ENCODE results near the gene CHRNB1. TPM values are rescaled to one million over a fixed set of nuclear protein-coding genes. Genes with fewer than 3 reads are reported as not detected.
A peak's percentile ranks its signal among the peaks of the same experiment; 100 is the strongest.

The CHRNB1 gene
- total and polyA plus RNA-seq, 2 experiments from 2014 or later: 11.1 to 11.2 TPM

DNA sequence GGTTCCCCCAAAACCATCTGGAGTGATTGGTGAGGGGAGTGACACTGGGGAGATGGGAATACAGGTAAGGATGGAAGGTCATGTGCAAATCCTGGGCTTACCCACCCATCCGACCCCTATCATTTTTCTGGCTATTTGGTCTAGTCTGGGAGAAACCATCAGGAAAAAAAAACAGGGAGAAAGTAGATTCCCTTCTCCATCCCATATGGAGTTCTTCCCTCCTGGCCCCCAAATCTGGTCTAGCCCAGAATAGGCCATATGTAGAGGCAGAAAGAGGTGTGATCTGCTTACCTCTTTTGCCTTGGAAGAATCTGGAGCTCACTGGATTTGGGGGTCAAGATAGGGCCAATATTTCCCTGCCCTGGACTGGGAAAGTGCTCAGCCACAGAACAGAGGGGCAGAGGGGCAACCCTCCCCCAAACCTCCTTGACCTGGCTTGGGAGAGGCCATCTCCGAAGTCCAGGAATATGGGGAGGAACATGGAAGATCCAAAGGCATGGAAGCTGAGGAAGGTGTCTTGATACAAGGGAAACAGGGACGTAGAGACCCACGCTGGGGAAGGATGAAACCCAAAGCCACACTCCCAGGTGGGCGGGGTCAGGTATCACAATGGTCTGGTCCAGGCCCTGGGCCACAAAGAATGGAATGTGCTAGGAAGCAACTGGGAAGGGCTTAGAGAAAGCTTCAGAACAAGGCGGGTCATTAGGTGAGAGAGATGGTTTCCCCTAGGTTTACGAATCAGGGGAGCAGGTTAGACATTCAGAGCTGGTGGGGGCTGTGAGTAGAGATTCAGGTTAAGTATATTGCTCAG is 16.2 kb downstream of the CHRNB1 start:
- H3F3A ChIP-seq (replicated peaks; ENCODE audit: low read depth): 0 out of 2 replicates have a peak, but pooled peaks cover 10% of the 10 kb centered on the region
- Mint-ChIP-seq H3K27ac (peak overlapping the region; percentile 11; the same call in 1 of the 2 replicates), H3K9me3 (no peaks in the 10 kb centered on the region; the same call in 2 of the 3 replicates), H3K27me3 (ENCODE audit: insufficient read depth, low read depth, poor library complexity) (peaks cover 20% of the 10 kb centered on the region), H3K36me3 (ENCODE audit: low read depth) (peaks cover 14% of the 10 kb centered on the region; the same call in 2 of the 3 replicates), H3K4me3 (peak overlapping the region; percentile 22; the same call in 2 of the 3 replicates), H3K4me1 (peaks cover 19% of the 10 kb centered on the region)
- H3K4me3 ChIP-seq: no peak overlapping the region
- H3K27me3 ChIP-seq (ENCODE audit: insufficient read depth): no peaks in the 10 kb centered on the region
- 0 out of 2 replicates have a peak overlapping the region, but pooled peaks have one; percentile 30 for H3K4me2 ChIP-seq
- H2AFZ ChIP-seq: no peak overlapping the region
- ATAC-seq (peak; percentile 85), DNase-seq (ENCODE audit: low spot score) (peak; percentile 88)
- no peaks in the 10 kb centered on the region for H4K20me1 ChIP-seq (replicated peaks; ENCODE audit: insufficient read depth)
- H3K9me2 ChIP-seq (ENCODE audit: insufficient read depth): peaks cover 4% of the 10 kb centered on the region; the same call in 1 of the 2 replicates
- peaks cover 11% of the 10 kb centered on the region; the same call in 1 of the 2 replicates for H3K4me1 ChIP-seq (ENCODE audit: insufficient read depth)
- no peaks in the 10 kb centered on the region for H3K36me3 ChIP-seq (ENCODE audit: insufficient read depth)
- TF ChIP-seq CREB1 (CRISPR knock-in tag; IDR thresholded peaks at IDR 0.05; ENCODE audit: low read depth): no peak
- no peak for TF ChIP-seq ETS1 (IDR thresholded peaks at IDR 0.05)
- no peak for TF ChIP-seq ZNF331 (CRISPR knock-in tag; IDR thresholded peaks at IDR 0.05; ENCODE audit: low read depth)
- TF ChIP-seq CTCF (conservative IDR thresholded peaks at IDR 0.05; ENCODE audit: low read depth in 2 of 2): no peak
- TF ChIP-seq NANOG (IDR thresholded peaks at IDR 0.05; ENCODE audit: borderline replicate concordance): no peak
- TF ChIP-seq JUNB (IDR thresholded peaks at IDR 0.05; ENCODE audit: unreplicated experiment): no peak
- TF ChIP-seq EZH2 (IDR thresholded peaks at IDR 0.05; ENCODE audit: low read depth, unreplicated experiment): no peak
- TF ChIP-seq STAT1 (IDR thresholded peaks at IDR 0.05; ENCODE audit: unreplicated experiment): no peak
- no peak for TF ChIP-seq ZNF462 (CRISPR knock-in tag; IDR thresholded peaks at IDR 0.05)
- TF ChIP-seq, protein P1, sequence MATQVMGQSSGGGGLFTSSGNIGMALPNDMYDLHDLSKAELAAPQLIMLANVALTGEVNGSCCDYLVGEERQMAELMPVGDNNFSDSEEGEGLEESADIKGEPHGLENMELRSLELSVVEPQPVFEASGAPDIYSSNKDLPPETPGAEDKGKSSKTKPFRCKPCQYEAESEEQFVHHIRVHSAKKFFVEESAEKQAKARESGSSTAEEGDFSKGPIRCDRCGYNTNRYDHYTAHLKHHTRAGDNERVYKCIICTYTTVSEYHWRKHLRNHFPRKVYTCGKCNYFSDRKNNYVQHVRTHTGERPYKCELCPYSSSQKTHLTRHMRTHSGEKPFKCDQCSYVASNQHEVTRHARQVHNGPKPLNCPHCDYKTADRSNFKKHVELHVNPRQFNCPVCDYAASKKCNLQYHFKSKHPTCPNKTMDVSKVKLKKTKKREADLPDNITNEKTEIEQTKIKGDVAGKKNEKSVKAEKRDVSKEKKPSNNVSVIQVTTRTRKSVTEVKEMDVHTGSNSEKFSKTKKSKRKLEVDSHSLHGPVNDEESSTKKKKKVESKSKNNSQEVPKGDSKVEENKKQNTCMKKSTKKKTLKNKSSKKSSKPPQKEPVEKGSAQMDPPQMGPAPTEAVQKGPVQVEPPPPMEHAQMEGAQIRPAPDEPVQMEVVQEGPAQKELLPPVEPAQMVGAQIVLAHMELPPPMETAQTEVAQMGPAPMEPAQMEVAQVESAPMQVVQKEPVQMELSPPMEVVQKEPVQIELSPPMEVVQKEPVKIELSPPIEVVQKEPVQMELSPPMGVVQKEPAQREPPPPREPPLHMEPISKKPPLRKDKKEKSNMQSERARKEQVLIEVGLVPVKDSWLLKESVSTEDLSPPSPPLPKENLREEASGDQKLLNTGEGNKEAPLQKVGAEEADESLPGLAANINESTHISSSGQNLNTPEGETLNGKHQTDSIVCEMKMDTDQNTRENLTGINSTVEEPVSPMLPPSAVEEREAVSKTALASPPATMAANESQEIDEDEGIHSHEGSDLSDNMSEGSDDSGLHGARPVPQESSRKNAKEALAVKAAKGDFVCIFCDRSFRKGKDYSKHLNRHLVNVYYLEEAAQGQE (IDR thresholded peaks at IDR 0.05; ENCODE audit: unreplicated experiment): no peak
- no peak for TF ChIP-seq ZNF114 (CRISPR knock-in tag; IDR thresholded peaks at IDR 0.05)
- H3K27ac ChIP-seq (ENCODE audit: low read depth): 0 out of 2 replicates have a peak overlapping the region, but pooled peaks have one; percentile 53
- no peaks in the 10 kb centered on the region for H3K79me2 ChIP-seq (replicated peaks; ENCODE audit: insufficient read depth)

All from GM23338 (cell line).